Fibroblast of mammary gland (primary cell): ENCODE data around the gene CLIC4.

Source experiments
- DNase-seq: peaks from one replicate; pipeline ENCODE4 v3.0.0-alpha.2; 2010; ENCODE audit warnings: low read depth
- H3K4me3 ChIP-seq: 2 replicates; pipeline ENCODE4 v1.5.1; 2011; ENCODE audit warnings: low read depth, mild to moderate bottlenecking, low read length, moderate library complexity; ENCODE audit not compliant: control insufficient read depth
- CTCF ChIP-seq: conservative IDR thresholded peaks from 2 replicates; pipeline ENCODE4 v1.5.1; 2011; ENCODE audit warnings: low read depth, low read length, inconsistent platforms; ENCODE audit not compliant: control insufficient read depth, insufficient read depth

Gene CLIC4

DNA sequence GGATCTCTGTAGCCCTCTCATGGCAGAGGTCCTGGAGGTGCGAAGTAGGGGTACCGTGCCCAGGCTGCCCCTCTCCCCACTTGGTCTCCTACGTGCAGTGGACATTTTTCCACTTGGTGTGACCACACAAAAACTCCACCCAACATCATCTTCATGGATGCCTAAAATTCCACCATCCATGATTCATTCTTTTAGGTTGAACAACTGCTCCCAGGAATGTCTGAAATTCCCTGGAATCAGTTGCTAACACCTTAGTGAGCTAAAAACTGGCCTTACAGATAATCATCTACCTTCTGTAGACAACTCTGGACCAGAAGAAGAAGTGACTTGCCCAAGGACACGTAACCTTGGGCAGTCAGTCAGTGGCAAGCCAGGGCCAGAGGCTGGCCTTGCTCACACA, 32.1 kb upstream of the CLIC4 start:
- H3K4me3 ChIP-seq = no peak overlapping the region
- no peak for TF ChIP-seq CTCF
- DNase-seq = no peak

- no peak for DNase-seq
- H3K4me3 ChIP-seq = no peak overlapping the region
- TF ChIP-seq CTCF = no peak
These were observed 31.5 kb upstream of the CLIC4 start for GRCh38 chr1:24713736-24714135.

DNA sequence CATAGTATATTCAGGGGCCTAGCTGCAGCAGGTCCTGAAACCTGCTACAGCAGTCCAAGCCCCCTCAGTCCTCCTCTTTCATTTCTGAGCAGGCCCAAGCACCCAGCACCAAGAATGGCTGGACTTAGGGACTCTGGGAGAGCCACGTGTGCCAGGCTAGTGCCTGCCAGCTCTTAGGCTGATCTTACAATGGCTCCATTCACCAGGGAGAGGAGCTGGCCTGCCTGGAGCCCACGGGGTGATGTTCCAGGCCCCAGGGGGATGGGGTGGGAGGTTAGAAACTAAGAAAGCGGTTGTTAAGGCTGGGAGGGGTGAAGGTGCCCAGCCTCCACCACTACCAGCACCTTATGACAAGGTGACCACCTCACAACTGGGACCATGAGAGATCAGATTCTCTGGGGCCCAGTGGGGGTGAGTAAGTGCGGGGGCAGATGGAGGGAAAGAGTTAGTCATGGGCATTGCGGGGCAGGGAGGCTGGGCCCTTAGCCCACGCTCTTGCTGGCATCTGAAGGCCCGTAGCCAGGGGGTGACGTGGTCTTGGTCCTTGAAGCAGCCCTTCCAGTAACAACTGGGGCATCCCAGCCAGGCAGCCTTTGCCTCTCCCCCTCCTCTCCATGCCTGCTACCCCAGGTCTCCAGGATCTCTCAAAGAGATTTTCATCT, 30.3 kb upstream of the CLIC4 start:
- TF ChIP-seq CTCF = no peak
- peak; percentile 81 for DNase-seq
- no peak overlapping the region for H3K4me3 ChIP-seq

DNA sequence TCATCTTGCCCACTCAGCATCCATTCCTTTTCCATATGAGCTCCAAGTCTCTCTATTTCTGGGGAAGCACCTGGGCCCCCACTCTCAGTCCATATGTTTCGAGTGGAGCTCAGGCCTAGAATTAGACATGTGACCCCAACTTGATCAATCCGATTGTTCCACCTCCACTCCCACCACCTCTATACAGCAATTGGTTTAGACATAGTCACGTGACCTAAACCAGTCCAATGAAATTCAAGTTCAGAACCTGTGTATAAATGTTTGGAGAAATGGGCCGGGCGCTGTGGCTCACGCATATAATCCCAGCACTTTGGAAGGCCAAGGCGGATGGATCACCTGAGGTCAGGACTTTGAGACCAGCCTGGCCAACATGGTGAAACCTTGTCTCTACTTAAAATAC, 29.6 kb upstream of the CLIC4 start:
- TF ChIP-seq CTCF = no peak
- DNase-seq = no peak
- no peak overlapping the region for H3K4me3 ChIP-seq

DNA sequence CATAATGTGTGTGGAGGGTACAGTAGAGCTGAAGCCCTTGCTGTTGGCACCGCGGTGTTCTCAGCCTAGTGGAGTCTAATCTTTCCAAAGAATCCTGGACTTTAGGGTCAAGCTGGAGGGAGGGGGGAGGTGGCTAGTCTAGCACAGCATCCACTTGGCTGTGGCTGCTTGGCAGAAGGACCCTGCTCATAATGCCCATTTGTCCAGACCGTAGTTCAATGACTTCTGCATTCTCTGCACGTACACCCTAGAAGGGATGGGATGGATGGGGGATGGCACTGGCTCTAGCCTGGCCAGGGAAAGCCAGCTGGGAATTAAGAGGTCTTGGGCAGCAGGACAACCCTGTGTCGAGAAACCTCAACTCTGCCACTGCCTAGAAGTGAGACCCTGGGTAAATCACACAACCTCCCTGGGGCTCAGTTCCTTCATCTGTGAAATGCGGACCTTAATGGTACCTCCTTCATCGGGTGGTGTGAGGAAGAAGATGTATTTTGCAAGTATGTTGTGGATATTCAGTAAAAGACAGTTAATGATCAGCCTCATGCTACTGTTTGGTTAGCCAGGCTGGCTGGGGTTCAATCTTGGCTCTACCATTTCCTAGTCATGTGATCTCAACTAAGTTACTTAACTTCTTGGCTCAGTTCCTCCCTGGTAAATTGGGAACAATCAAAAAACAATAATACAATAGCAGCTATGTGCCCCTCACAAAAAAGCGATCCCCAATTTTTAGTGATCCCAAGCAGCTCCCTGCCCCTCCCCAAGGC, 27.2 kb upstream of the CLIC4 start:
- TF ChIP-seq CTCF = no peak
- no peak for DNase-seq
- H3K4me3 ChIP-seq = no peak overlapping the region

GRCh38 chr1:24720152-24720551, 25.1 kb upstream of the CLIC4 start:
- DNase-seq = peak; percentile 97
- TF ChIP-seq CTCF = no peak
- H3K4me3 ChIP-seq = no peak overlapping the region
